GM19035 (cell line): Measurements from ENCODE around the gene LYVE1.

Experiments
- ATAC-seq: cut with Tn5 transposase; IDR thresholded peaks from one replicate; pipeline ENCODE4 v1.9.1; 2021; ENCODE audit not compliant: unreplicated experiment

LYVE1 gene

DNA sequence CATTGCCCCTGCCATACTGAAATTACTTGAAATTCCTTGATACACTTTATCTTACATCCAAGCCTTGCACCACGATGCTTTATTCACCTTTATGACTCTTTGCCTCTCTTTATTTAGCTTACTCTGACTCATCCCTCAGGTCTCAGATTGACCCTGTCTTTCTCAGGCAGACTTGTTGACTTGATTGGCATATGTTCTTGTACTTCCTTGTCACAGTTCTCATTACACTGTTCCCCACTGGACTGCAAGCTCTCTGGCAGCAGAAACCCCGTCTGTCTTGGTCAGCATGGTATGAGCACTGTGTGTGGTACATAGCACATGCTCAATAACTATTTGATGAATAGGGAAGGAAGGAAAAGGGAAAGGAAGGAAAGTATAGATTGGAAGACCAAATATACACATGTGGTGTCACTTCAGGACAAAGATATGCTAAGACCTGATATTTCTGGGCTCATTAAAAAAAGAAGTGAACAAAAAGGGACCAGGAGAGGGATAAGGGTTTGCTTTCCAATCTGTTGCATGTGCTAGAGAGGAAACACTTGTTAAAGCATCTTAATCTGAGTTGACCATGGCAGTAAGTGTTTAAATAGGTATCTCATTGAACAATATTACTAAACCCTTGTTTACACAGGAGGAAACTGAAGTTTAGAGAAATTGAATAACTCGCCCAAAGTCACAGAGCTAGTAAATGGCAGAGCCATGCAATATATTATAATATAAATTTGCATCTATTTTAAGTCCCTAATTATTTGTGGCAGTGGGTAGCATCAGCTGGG lies 7.2 kb downstream of the LYVE1 start:
- no peak for ATAC-seq

DNA sequence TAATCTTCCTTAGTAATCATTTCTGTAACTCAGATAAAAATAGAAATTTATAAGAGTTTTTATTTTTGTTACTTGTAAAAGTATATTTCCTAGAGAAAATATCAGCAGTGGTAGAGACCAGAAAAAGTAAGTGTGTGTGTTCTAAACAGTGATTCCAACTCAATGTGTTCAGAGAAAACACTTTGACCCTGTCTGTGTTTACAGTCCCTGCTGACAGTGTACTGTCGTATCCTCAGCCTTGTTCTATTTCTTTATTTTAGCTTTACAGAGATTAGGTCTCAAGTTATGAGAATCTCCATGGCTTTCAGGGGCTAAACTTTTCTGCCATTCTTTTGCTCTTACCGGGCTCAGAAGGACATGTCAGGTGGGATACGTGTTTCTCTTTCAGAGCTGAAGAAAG lies 10.2 kb downstream of the LYVE1 start:
- ATAC-seq, result no peak

GRCh38 chr11:10556590-10556989 lies 11.9 kb downstream of the LYVE1 start:
- ATAC-seq, result no peak

- ATAC-seq, result no peak
Observed at GRCh38 chr11:10551845-10552352, 16.6 kb downstream of the LYVE1 start.

GRCh38 chr11:10551290-10551592 lies 17.2 kb downstream of the LYVE1 start:
- no peak for ATAC-seq

DNA sequence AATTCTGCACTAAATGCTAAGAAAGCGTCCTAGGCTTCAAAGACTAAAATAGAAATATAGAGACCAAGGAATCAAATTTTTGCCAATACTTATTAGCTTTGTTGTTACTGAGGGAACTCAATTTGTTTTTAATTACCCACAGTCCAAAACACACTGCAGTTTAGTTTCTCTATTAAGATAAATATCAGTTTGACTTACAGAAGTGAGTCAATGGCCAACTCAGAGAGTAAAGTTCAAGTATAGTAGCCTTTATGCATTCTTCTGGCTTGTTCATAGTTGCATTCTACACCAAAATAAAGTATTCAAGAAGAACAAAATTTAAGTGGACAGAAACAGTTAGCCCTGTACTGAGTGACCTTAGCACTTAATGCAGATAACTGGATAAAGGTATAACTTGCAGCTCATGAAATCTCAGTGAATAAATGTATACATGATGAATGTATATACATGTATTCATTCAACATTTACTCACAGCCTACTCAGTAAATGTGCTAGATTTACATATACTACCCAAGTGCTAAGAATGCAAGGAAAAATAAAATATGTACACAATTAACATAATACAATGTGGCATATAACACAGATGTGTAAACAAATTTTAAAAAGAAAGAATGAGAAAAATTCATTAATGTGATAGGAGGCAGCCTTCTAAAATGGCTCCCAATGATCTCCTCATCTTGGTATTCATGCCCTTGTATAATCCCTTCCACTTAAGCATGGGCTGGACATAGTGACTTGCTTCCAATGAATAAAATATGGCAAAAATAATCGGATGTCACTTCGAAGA lies 17.8 kb downstream of the LYVE1 start:
- no peak for ATAC-seq

- no peak for ATAC-seq
Observed at GRCh38 chr11:10544491-10545465, 23.7 kb downstream of the LYVE1 start.

- ATAC-seq, result no peak
Observed at GRCh38 chr11:10543782-10544181, 24.7 kb downstream of the LYVE1 start.

GRCh38 chr11:10542776-10543175 lies 25.7 kb downstream of the LYVE1 start:
- ATAC-seq, result no peak

DNA sequence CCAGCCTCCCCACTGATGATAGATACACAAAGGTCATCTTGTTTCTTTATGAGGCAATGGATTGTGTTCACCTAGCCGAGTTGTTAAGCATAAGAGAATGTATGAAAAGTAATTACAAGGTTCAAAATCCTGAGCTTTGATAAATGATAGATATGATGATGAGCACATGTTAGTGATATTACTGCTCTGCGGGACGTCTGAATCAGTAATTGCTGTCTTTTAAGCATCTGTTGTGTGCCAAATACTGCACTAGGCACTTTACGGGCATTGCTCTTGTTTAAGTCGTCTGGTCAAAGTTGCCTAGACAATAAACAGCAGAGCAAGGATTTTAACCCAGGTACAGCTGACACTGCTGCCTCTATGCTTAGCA lies 26.9 kb downstream of the LYVE1 start:
- ATAC-seq, result no peak

DNA sequence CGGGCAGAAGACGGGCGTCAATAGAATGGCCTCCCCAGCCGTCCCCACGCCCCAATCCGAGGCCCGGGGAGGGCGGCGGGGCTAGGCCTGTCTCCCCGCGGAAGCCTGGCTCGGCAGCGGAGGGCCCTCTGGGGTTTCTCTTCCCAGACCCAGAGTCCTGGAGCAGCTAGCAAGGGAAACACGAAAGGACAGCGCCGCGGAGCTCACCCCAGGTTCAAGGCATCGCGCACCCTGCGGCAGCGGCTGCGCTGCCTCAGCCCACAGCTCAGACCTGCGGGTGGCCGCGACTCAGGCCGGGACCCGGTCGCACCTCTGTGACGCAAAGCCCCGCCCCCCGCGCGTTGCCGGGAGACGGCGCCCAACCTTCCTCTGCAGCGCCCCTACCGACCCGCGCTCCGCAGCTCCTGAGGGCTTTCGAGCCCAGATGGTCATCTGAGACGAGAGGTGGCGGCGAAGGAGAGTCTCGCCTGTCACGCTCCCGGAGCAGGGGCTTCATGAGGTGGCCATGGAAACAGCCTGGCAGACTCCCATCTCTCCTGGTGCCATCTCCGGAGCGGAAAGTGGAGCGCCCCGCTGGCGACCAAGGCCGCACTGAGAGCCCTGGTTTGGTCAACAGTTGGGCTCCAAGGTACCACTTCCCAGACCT lies 27.4 kb downstream of the LYVE1 start, which contains the start of gene RNF141:
TSS of gene RNF141 (minus strand) at position 273 of the 646 bp plus-strand sequence. CDS start 7,029 bp downstream, outside the sequence.
- peak; percentile 98 for ATAC-seq

DNA sequence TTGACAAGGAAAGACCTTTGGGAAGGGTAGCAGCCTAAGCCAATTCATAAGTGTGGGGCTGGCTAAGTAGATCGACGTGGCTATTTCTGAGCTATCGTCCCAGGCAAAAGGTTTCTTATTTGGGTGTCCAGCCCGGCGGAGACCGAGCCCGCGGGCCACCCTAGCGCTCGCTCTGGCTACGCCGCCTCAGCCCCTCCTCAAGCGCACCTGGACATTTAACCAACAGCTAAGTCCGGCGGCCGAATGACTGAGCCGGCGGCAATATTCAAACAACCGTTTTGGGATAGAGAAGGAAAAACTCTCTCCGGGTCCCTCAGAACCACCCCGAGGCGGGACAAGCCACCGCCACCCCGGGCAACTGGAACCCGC lies 27.9 kb downstream of the LYVE1 start:
- peak; percentile 39 for ATAC-seq

GRCh38 chr11:10539339-10539738 lies 29.1 kb downstream of the LYVE1 start:
- no peak for ATAC-seq

DNA sequence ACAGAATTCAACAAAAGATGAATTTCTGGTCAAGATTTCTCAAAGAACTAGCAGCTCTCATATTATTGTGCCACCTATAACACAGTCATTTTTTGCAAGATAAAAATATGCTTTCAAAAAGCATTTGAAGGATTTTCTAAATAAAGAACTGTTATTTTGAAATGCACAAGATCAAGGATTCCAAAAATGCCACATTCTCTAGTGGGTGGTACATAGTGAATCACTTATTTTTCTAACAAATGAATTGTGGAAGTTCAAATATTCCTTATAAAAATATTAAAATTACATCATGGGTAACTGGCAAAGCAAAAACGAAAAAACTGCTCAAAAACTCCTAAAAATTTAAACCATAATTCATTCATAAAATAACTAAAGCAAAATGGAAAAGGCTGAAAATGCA lies 29.5 kb downstream of the LYVE1 start:
- no peak for ATAC-seq

DNA sequence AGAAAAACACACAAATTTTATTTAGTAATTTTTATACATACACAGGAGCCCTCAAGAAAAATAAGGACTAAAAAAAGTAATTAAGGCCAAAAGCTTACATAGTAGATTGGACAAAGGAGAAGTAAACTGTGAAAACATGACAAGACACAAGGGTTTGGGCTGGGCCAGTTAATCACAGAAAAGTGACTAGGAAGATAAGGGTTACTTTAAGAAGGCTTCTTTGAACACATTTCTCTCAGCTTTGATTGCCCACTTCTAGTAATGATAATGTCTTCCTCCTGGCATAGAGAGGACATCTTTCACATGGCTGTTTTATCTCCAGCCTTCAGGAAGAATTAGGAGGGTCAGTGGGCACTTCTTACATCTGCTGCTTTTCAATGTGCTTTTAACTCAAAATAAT lies 30.9 kb downstream of the LYVE1 start:
- ATAC-seq, result no peak

DNA sequence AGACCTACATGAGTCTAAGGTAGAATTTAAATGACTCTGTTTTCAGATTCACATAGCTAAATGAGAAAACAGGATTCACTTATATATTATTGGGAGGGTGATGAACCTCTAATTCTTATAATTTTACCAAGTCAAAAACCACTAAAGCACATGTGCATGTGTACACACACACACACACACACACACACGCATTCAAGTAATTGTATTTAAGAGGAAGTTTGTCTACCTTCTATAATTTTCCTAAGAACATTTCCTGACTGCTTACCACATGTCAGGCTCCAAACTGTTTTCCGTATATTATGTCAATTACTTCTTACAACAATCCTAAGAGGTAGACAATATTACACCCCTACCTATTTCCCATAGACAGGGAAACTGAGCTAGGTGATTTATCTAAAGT lies 34.1 kb downstream of the LYVE1 start:
- ATAC-seq, result no peak

GRCh38 chr11:10533323-10533722 lies 35.1 kb downstream of the LYVE1 start:
- no peak for ATAC-seq

GRCh38 chr11:10532526-10532925 lies 35.9 kb downstream of the LYVE1 start:
- ATAC-seq, result no peak

DNA sequence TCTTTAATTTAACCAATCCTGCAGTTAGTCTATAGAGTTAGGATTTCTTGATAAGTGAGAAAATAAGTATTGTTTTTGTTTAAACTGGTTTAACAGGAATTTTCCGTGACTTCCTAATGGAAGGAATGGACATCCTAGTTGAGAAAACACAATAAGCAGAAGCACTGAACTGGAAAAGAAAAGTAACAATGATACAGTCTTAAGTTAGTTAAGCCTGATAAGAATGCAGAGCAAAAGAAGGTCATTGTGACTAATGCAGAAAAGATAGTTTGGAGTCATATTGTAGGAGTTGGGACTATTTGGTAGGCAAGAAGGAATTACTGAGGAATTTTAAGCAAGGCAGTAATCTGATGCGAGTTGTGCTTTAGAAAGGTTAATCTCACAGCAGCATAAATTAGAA lies 39.2 kb downstream of the LYVE1 start:
- no peak for ATAC-seq

DNA sequence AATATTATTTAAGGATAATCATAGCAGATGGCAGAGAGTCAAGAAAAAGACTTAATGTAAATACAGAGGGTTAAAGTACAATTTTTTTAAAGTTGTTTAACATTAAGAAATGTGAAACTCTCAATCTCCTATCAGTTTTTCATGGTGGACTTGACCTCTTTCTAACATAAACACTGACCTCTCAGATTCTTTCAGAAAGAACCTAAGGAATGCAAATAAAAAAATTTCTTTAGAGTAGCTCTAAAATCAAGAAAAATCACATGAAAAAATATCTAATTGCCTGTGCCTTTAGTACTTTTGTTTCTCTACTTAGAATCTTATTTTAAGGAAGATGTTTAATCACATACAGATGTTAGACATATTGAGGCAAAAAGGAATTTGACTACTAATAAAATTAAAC lies 40.3 kb downstream of the LYVE1 start:
- no peak for ATAC-seq
